ENCODE results near the gene CDC23. TPM values are rescaled to one million over a fixed set of nuclear protein-coding genes. Genes with fewer than 3 reads are reported as not detected.

The CDC23 gene
- total and polyA plus RNA-seq, 2 of the 4 experiments (the other 2 are of a cell fraction): 21.1 to 28.0 TPM

DNA sequence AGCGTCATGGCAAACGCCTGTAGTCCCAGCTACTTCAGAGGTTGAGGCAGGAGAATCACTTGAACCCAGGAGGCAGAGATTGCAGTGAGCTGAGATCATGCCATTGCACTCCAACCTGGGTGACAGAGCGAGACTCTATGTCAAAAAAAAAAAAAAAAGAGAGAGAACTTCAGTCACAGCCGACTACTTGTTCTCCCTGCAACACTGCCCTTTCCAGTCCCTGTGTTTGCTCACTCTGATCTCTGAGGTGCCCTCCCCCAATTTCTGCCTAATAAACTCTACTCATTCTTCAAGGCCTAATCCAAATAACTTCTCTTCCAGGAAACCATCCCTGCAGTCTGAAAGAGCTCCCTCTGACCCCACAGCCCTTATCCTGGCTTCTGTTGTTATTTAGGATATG is 33.2 kb upstream of the CDC23 start:
- no peak overlapping the region for H3K18ac ChIP-seq (ENCODE audit: low read depth, low read length)
- ChIA-PET CTCF (interaction anchor here (0.7 kb wide), 1 partner anchor 18 kb away, joined by 3 read pairs; no protein-coding TSS in a partner anchor), POLR2A (ENCODE audit: unreplicated experiment) (no interaction called here)

More for the DNA sequence above, 33.2 kb upstream of the CDC23 start:
- Histone ChIP-seq H2BK5ac (ENCODE audit: low read depth, low read length, poor library complexity, severe bottlenecking) (no peak overlapping the region), H3K27ac (ENCODE audit: insufficient read depth, low read length) (no peak overlapping the region), H2AFZ (replicated peaks; ENCODE audit: low read length, poor library complexity) (no peak overlapping the region), H2AK9ac (replicated peaks; ENCODE audit: low read depth, low read length, poor library complexity) (no peak overlapping the region), H3K27me3 (ENCODE audit: control insufficient read depth, insufficient read depth, low read length) (peaks cover 40% of the 10 kb centered on the region), H4K5ac (ENCODE audit: low read depth, low read length) (no peak overlapping the region), H4K91ac (ENCODE audit: insufficient read depth, low read depth, low read length) (no peak overlapping the region), H3K4me1 (ENCODE audit: control insufficient read depth, insufficient read depth, low read length) (no peaks in the 10 kb centered on the region; the same call in 1 of the 2 replicates), H3K56ac (ENCODE audit: extremely low read depth, insufficient read depth, low read length) (no peak overlapping the region), H4K20me1 (ENCODE audit: insufficient read depth, low read length) (no peaks in the 10 kb centered on the region), H3K14ac (replicated peaks; ENCODE audit: low read depth, low read length) (no peak overlapping the region), H4K8ac (ENCODE audit: low read depth in 2 of 2, low read length in 2 of 2) (no peak overlapping the region), H2BK120ac (ENCODE audit: low read depth, low read length) (no peak overlapping the region), H3K4me2 (ENCODE audit: low read depth, low read length) (no peak overlapping the region), H2AK5ac (ENCODE audit: low read depth, low read length) (no peak overlapping the region), H2BK20ac (ENCODE audit: low read depth, low read length) (no peak overlapping the region), H3K23ac (ENCODE audit: low read depth, low read length) (no peak overlapping the region), H3K9me1 (ENCODE audit: insufficient read depth, low read length) (no peaks in the 10 kb centered on the region), H2BK15ac (ENCODE audit: low read depth, low read length) (no peak overlapping the region), H3K4ac (ENCODE audit: low read depth, low read length) (no peak overlapping the region), H3K4me3 (ENCODE audit: insufficient read depth, low read depth, low read length) (no peak overlapping the region), H3K9ac (ENCODE audit: low read depth, low read length) (no peak overlapping the region), H3K9me3 (ENCODE audit: control insufficient read depth, insufficient read depth, low read length) (no peaks in the 10 kb centered on the region), H3K79me1 (ENCODE audit: low read depth in 1 of 2, low read length in 2 of 2) (no peaks in the 10 kb centered on the region), H3K36me3 (ENCODE audit: control insufficient read depth, insufficient read depth, low read length) (no peaks in the 10 kb centered on the region)
- no TSS peak for BruUV-seq (replicated peaks)
- DNase-seq (no peak), ATAC-seq (ENCODE audit: low read depth) (no peak)
- TF ChIP-seq RCOR1 (IDR thresholded peaks at IDR 0.05; ENCODE audit: insufficient replicate concordance, low read length) (no peak), CEBPB (IDR thresholded peaks at IDR 0.05; ENCODE audit: low read depth, low read length) (no peak), BHLHE40 (IDR thresholded peaks at IDR 0.05; ENCODE audit: low read depth, low read length) (no peak), CHD1 (IDR thresholded peaks at IDR 0.05; ENCODE audit: low read depth, low read length) (no peak), POLR2A (IDR thresholded peaks at IDR 0.05; ENCODE audit: low read depth, low read length) (no peak), NFE2L2 (IDR thresholded peaks at IDR 0.05; ENCODE audit: low read depth, low read length) (no peak), RFX5 (IDR thresholded peaks at IDR 0.05; ENCODE audit: low read depth, low read length) (no peak), FOS (IDR thresholded peaks at IDR 0.05; ENCODE audit: low read depth, low read length) (no peak), MAZ (IDR thresholded peaks at IDR 0.05; ENCODE audit: borderline replicate concordance, low read depth, low read length) (no peak), MAFK (IDR thresholded peaks at IDR 0.05; ENCODE audit: low read depth, low read length) (no peak), RAD21 (IDR thresholded peaks at IDR 0.05; ENCODE audit: low read length) (no peak), SMC3 (IDR thresholded peaks at IDR 0.05; ENCODE audit: low read depth, low read length) (no peak)
- TF ChIP-seq, protein P1, sequence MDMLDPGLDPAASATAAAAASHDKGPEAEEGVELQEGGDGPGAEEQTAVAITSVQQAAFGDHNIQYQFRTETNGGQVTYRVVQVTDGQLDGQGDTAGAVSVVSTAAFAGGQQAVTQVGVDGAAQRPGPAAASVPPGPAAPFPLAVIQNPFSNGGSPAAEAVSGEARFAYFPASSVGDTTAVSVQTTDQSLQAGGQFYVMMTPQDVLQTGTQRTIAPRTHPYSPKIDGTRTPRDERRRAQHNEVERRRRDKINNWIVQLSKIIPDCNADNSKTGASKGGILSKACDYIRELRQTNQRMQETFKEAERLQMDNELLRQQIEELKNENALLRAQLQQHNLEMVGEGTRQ (IDR thresholded peaks at IDR 0.05; ENCODE audit: low read depth, low read length): no peak
- TF ChIP-seq, protein P2, sequence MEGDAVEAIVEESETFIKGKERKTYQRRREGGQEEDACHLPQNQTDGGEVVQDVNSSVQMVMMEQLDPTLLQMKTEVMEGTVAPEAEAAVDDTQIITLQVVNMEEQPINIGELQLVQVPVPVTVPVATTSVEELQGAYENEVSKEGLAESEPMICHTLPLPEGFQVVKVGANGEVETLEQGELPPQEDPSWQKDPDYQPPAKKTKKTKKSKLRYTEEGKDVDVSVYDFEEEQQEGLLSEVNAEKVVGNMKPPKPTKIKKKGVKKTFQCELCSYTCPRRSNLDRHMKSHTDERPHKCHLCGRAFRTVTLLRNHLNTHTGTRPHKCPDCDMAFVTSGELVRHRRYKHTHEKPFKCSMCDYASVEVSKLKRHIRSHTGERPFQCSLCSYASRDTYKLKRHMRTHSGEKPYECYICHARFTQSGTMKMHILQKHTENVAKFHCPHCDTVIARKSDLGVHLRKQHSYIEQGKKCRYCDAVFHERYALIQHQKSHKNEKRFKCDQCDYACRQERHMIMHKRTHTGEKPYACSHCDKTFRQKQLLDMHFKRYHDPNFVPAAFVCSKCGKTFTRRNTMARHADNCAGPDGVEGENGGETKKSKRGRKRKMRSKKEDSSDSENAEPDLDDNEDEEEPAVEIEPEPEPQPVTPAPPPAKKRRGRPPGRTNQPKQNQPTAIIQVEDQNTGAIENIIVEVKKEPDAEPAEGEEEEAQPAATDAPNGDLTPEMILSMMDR (conservative IDR thresholded peaks at IDR 0.05; ENCODE audit: low read depth, low read length): no peak
- intact Hi-C loops (cut with micrococcal nuclease): no loop called here
- dilution Hi-C loops (cut with HindIII; ENCODE audit: low sequenced_read_pairs, unreplicated experiment): no loop called here
- in situ Hi-C loops (cut with MboI; ENCODE audit: low sequenced_read_pairs): no loop called here
- WGBS, 2 experiments (ENCODE audit: extremely low coverage in 2 of 2, insufficient read length in 1 of 2): 80% methylated on average over 1 of the region's 4 CpGs; no CpG with 5 or more reads in 1 of the 2 experiments
